ENCODE results near the gene PCDH18.
"Not testable (repeated sequence)": the region's sequence is repeated elsewhere in the genome, so short reads cannot be mapped to it uniquely, and the experiment has no call there.

Gene PCDH18

GRCh38 chr4:137529432-137529831 is 2.9 kb downstream of the PCDH18 start:
- no peak for DNase-seq (ENCODE audit: low read depth in 3 of 3)

GRCh38 chr4:137528673-137529072 is 3.6 kb downstream of the PCDH18 start:
- DNase-seq (ENCODE audit: low read depth in 3 of 3): no peak

- DNase-seq (ENCODE audit: low read depth in 3 of 3): no peak
Observed at GRCh38 chr4:137526681-137527080, 5.6 kb downstream of the PCDH18 start.

GRCh38 chr4:137524725-137525369 is 7.4 kb downstream of the PCDH18 start:
- no peak for DNase-seq (ENCODE audit: low read depth in 3 of 3)

GRCh38 chr4:137523329-137523728 is 9.0 kb downstream of the PCDH18 start:
- no peak for DNase-seq (ENCODE audit: low read depth in 3 of 3)

GRCh38 chr4:137521053-137521452 is 11.2 kb downstream of the PCDH18 start:
- DNase-seq (ENCODE audit: low read depth in 3 of 3): no peak

- no peak for DNase-seq (ENCODE audit: low read depth in 3 of 3)
Observed at GRCh38 chr4:137519406-137519805, 12.9 kb downstream of the PCDH18 start.

- DNase-seq (ENCODE audit: low read depth in 3 of 3): not testable (repeated sequence)
Observed at GRCh38 chr4:137517323-137517722, 15.0 kb downstream of the PCDH18 start.

GRCh38 chr4:137514406-137515111 is 17.7 kb downstream of the PCDH18 start:
- no peak for DNase-seq (ENCODE audit: low read depth in 3 of 3)

GRCh38 chr4:137510557-137511265 is 21.6 kb downstream of the PCDH18 start:
- DNase-seq (ENCODE audit: low read depth in 3 of 3): no peak

GRCh38 chr4:137509855-137510282 is 22.4 kb downstream of the PCDH18 start:
- no peak for DNase-seq (ENCODE audit: low read depth in 3 of 3)

- DNase-seq (ENCODE audit: low read depth in 3 of 3): no peak
Observed at GRCh38 chr4:137502339-137503129, 29.8 kb downstream of the PCDH18 start.

GRCh38 chr4:137496267-137496666 is 36.0 kb downstream of the PCDH18 start:
- DNase-seq (ENCODE audit: low read depth in 3 of 3): not testable (repeated sequence)

- DNase-seq (ENCODE audit: low read depth in 3 of 3): no peak
Observed at GRCh38 chr4:137495578-137495977, 36.7 kb downstream of the PCDH18 start.

- not testable (repeated sequence) for DNase-seq (ENCODE audit: low read depth in 3 of 3)
Observed at GRCh38 chr4:137483313-137483959, 48.9 kb downstream of the PCDH18 start.

- not testable (repeated sequence) for DNase-seq (ENCODE audit: low read depth in 3 of 3)
Observed at GRCh38 chr4:137479657-137480056, 52.6 kb downstream of the PCDH18 start.

- no peak for DNase-seq (ENCODE audit: low read depth in 3 of 3)
Observed at GRCh38 chr4:137476345-137476744, 55.9 kb downstream of the PCDH18 start.

- no peak for DNase-seq (ENCODE audit: low read depth in 3 of 3)
Observed at GRCh38 chr4:137474711-137475301, 57.5 kb downstream of the PCDH18 start.

GRCh38 chr4:137471895-137472294 is 60.4 kb downstream of the PCDH18 start:
- no peak for DNase-seq (ENCODE audit: low read depth in 3 of 3)

GRCh38 chr4:137471461-137471860 is 60.8 kb downstream of the PCDH18 start:
- no peak for DNase-seq (ENCODE audit: low read depth in 3 of 3)

- DNase-seq (ENCODE audit: low read depth in 3 of 3): no peak
Observed at GRCh38 chr4:137470806-137471205, 61.5 kb downstream of the PCDH18 start.
